GM18951 (cell line): ENCODE data around the gene ACADVL.

ENCODE experiments used
- POLR2A ChIP-seq: IDR thresholded peaks from 4 replicates; pipeline ENCODE4 v1.6.1; 2011; ENCODE audit warnings: mild to moderate bottlenecking; ENCODE audit not compliant: insufficient read length, insufficient read depth; ENCODE audit errors: extremely low read depth
- in situ Hi-C: fragments of 300-500 bp; cut with MboI; formaldehyde crosslinking; loops from one replicate; pipeline ENCODE4 v1.12.0; 2022; ENCODE audit warnings: low sequenced_read_pairs, mixed read lengths, inconsistent platforms; ENCODE audit not compliant: unreplicated experiment

ACADVL gene

GRCh38 chr17:7251661-7252175 lies 32.0 kb downstream of the ACADVL start, which contains the start of gene CTDNEP1:
CTDNEP1 (minus strand) TSS chr17:7251734; CDS start chr17:7251296, 438 bp downstream.
- in situ Hi-C loops = no loop called here
- TF ChIP-seq POLR2A = peak; percentile 67

GRCh38 chr17:7252176-7253043 lies 32.7 kb downstream of the ACADVL start, which contains the start of gene ELP5:
ELP5 (plus strand) TSS chr17:7252215; CDS start chr17:7252551, 336 bp downstream.
- in situ Hi-C loops = no loop called here
- TF ChIP-seq POLR2A = peak; percentile 88

- TF ChIP-seq POLR2A = no peak
- in situ Hi-C loops = no loop called here
Observed at GRCh38 chr17:7253082-7253481, 33.3 kb downstream of the ACADVL start.

- in situ Hi-C loops = no loop called here
- TF ChIP-seq POLR2A = no peak
Observed at GRCh38 chr17:7254511-7254910, 34.8 kb downstream of the ACADVL start.

- TF ChIP-seq POLR2A = no peak
- in situ Hi-C loops = no loop called here
Observed at GRCh38 chr17:7256766-7257456, 37.2 kb downstream of the ACADVL start.

- TF ChIP-seq POLR2A = no peak
- in situ Hi-C loops = no loop called here
Observed at GRCh38 chr17:7258731-7259554, 39.2 kb downstream of the ACADVL start.

- TF ChIP-seq POLR2A = no peak
- in situ Hi-C loops = no loop called here
Observed at GRCh38 chr17:7259555-7259889, 39.8 kb downstream of the ACADVL start.

- TF ChIP-seq POLR2A = no peak
- in situ Hi-C loops = no loop called here
Observed at GRCh38 chr17:7260151-7260550, 40.4 kb downstream of the ACADVL start.

GRCh38 chr17:7260651-7261378 lies 41.1 kb downstream of the ACADVL start:
- peak; percentile 26 for TF ChIP-seq POLR2A
- in situ Hi-C loops = no loop called here

GRCh38 chr17:7261379-7262191 lies 41.8 kb downstream of the ACADVL start:
- TF ChIP-seq POLR2A = no peak
- in situ Hi-C loops = no loop called here

- in situ Hi-C loops = no loop called here
- TF ChIP-seq POLR2A = no peak
Observed at GRCh38 chr17:7262192-7262934, 42.6 kb downstream of the ACADVL start, which contains the start of gene CLDN7. CLDN7 (minus strand) TSS chr17:7262478; CDS start chr17:7262043, 435 bp downstream.
